Uterus (tissue), 4 donors: ENCODE results near the gene PPARA. TPM values are rescaled to one million over a fixed set of nuclear protein-coding genes. Genes with fewer than 3 reads are reported as not detected.

Experiments
- DNase-seq, 2 donors: peaks; one replicate each; pipeline ENCODE4 v3.0.0-alpha.2; 2019 to 2020
- H3K27ac ChIP-seq, 2 donors: fragments of 200-600 bp; sonication (generic); 1 replicate in 1 of 2; 2 replicates in 1 of 2; pipeline ENCODE4 v1.5.1; 2016 to 2018
- H3K27me3 ChIP-seq, 2 donors: fragments of 200-600 bp; sonication (generic); one replicate each; pipeline ENCODE4 v1.5.1; 2018 to 2019; ENCODE audit warnings: control low read depth in 1 of 2
- H3K36me3 ChIP-seq, 2 donors: fragments of 200-600 bp; sonication (generic); one replicate each; pipeline ENCODE4 v1.5.1; 2019; ENCODE audit warnings: control low read depth in 1 of 2
- H3K4me1 ChIP-seq, 2 donors: fragments of 200-600 bp; sonication (generic); one replicate each; pipeline ENCODE4 v1.5.1; 2018 to 2019; ENCODE audit warnings: control low read depth in 1 of 2
- H3K4me3 ChIP-seq, 2 donors: fragments of 200-600 bp; sonication (generic); 1 replicate in 1 of 2; 2 replicates in 1 of 2; pipeline ENCODE4 v1.5.1; 2018 to 2019; ENCODE audit warnings: mild to moderate bottlenecking in 1 of 2
- H3K9me3 ChIP-seq, 2 donors: fragments of 200-600 bp; sonication (generic); one replicate each; pipeline ENCODE4 v1.5.1; 2019; ENCODE audit warnings: control low read depth in 1 of 2
- POLR2A ChIP-seq, 2 donors: fragments of 450-650 bp; IDR thresholded peaks; one replicate each; pipeline ENCODE4 v1.6.1; 2016; ENCODE audit warnings: antibody characterized with exemption in 2 of 2, mild to moderate bottlenecking in 1 of 2, moderate library complexity in 1 of 2
- intact Hi-C: fragments of 100-400 bp; cut with DNase I; formaldehyde crosslinking; loops from one replicate; pipeline ENCODE4 v1.15.1; 2023; ENCODE audit warnings: low total_unique reads
- total RNA-seq, 4 donors: library from RNA; depleted of rRNA in 3 of 4; stranded (reverse); fragments of >200 nt in 3 of 4; gene quantifications; one replicate each; pipeline versions ENCODE4 v1.1.0 to v1.2.4, GENCODE V29; 2014 to 2023
- TF ChIP-seq, protein P1 (sequence below), 4 experiments: fragments of 200-600 bp in 2 of 4; fragments of 450-650 bp in 2 of 4; sonication (generic) in 2 of 4; IDR thresholded peaks; one replicate each; pipeline ENCODE4 v1.5.1; 2016 to 2019; ENCODE audit warnings: antibody characterized with exemption in 4 of 4, mild to moderate bottlenecking in 2 of 4, moderate library complexity in 1 of 4
- donor health status: DM: yes; HTN: yes; CAD: no.

The PPARA gene
- total RNA-seq, 4 donors from 2014 or later, result 1.8 to 24.8 (median 14.0) TPM

DNA sequence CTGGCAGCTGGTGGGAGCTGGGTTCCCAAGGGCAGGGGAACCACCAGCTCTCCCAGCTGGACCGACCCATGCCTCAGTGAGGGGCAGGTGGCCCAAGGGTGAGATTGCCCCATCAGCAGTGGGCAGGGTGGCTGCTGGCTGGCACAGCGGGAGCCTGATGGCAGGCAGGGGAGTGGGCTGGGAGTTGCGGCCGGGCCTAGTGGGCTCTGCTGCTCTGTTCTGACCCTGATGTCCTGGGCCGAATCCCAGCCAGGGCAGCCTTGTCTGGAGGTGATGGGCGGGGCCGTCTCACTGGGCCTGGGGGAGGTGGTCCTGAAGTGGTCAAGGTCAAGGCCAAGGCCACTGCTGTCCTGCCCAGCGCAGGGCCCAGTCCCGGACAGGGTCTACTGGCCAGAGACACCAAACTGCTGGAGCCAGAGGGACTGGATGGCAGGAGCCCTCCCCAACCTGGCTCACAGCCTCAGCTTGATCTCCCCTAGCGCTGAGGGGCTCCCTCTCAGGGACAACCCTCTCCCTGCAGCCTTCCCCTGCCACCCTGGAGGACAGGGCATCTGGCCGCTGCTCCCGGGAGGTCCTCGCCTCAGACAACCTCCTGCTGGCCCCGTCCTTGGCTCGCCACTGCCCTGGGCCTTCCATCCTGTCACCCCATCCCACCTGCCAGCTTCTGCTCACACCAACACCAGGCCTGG is 26.5 kb upstream of the PPARA start:
- no peak for DNase-seq
- Histone ChIP-seq H3K4me3 (no peak overlapping the region), H3K4me1 (peaks cover 0 to 14% of the 10 kb centered on the region in 2 donors), H3K27ac (no peak overlapping the region), H3K27me3 (no peaks in the 10 kb centered on the region), H3K9me3 (no peaks in the 10 kb centered on the region), H3K36me3 (no peaks in the 10 kb centered on the region)
- TF ChIP-seq, protein P1, sequence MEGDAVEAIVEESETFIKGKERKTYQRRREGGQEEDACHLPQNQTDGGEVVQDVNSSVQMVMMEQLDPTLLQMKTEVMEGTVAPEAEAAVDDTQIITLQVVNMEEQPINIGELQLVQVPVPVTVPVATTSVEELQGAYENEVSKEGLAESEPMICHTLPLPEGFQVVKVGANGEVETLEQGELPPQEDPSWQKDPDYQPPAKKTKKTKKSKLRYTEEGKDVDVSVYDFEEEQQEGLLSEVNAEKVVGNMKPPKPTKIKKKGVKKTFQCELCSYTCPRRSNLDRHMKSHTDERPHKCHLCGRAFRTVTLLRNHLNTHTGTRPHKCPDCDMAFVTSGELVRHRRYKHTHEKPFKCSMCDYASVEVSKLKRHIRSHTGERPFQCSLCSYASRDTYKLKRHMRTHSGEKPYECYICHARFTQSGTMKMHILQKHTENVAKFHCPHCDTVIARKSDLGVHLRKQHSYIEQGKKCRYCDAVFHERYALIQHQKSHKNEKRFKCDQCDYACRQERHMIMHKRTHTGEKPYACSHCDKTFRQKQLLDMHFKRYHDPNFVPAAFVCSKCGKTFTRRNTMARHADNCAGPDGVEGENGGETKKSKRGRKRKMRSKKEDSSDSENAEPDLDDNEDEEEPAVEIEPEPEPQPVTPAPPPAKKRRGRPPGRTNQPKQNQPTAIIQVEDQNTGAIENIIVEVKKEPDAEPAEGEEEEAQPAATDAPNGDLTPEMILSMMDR (IDR thresholded peaks at IDR 0.05), result no peak
- no peak for TF ChIP-seq POLR2A (IDR thresholded peaks at IDR 0.05)
- intact Hi-C loops, result loop anchor here (2.0 kb wide), 1 partner anchor 191 kb away; no protein-coding TSS in a partner anchor

DNA sequence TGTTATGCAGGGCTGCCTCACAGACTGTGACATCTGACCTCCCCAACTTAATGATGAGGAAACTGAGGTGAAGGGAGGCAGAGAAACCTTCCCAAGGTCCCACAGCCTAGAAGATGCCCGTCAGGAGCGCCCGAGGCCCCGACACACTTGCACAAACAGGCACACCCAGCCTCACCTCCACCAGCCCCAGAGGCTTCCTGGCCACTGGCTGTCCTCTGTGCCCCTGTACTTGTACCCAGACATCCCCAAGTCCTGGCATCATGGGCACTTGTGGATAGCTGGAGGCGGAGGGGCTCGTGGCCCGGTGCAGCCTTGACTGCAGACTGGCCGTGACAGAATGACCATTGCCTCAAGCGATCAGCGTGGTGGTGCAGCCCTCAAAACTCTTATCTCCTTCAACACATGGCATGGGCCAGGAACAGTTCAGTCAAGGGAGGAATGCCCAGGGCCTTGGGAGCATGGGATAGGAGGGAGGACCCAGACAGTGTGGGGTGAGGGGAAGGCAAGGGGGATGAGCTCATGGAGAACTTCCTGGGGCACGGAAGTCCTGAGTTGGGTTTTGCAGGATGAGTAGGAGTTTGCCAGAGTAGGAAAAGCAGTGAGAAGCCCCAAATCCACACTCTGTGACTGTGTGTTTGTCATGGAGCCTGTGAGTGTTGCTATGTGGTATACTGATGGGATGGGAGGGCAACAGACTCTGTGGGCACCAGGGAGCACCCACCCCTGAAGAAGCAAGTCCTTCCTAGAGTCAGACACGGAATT is 25.8 kb upstream of the PPARA start:
- no peak for DNase-seq
- TF ChIP-seq POLR2A (IDR thresholded peaks at IDR 0.05), result no peak
- TF ChIP-seq, protein P1 (IDR thresholded peaks at IDR 0.05), result no peak
- intact Hi-C loops, result loop anchor here (2.0 kb wide), 1 partner anchor 190 kb away; no protein-coding TSS in a partner anchor
- H3K4me1 ChIP-seq, result peaks cover 0 to 10% of the 10 kb centered on the region in 2 donors
- H3K4me3 ChIP-seq, result no peak overlapping the region
- no peaks in the 10 kb centered on the region for H3K36me3 ChIP-seq
- H3K9me3 ChIP-seq, result no peaks in the 10 kb centered on the region
- H3K27me3 ChIP-seq, result no peaks in the 10 kb centered on the region
- no peak overlapping the region for H3K27ac ChIP-seq

GRCh38 chr22:46125311-46125710 is 25.0 kb upstream of the PPARA start:
- H3K4me1 ChIP-seq, result peaks cover 0 to 3% of the 10 kb centered on the region in 2 donors
- no peak overlapping the region for H3K4me3 ChIP-seq
- H3K36me3 ChIP-seq, result no peaks in the 10 kb centered on the region
- intact Hi-C loops, result loop anchor here (2.0 kb wide), 1 partner anchor 189 kb away; no protein-coding TSS in a partner anchor
- H3K9me3 ChIP-seq, result no peaks in the 10 kb centered on the region
- no peak overlapping the region for H3K27ac ChIP-seq
- DNase-seq, result no peak
- no peak for TF ChIP-seq POLR2A (IDR thresholded peaks at IDR 0.05)
- TF ChIP-seq, protein P1 (IDR thresholded peaks at IDR 0.05), result no peak
- H3K27me3 ChIP-seq, result no peaks in the 10 kb centered on the region

GRCh38 chr22:46125816-46126765 is 24.2 kb upstream of the PPARA start:
- DNase-seq, result no peak
- Histone ChIP-seq H3K4me1 (no peaks in the 10 kb centered on the region), H3K27ac (no peak overlapping the region), H3K36me3 (no peaks in the 10 kb centered on the region), H3K27me3 (no peaks in the 10 kb centered on the region), H3K4me3 (no peak overlapping the region), H3K9me3 (no peaks in the 10 kb centered on the region)
- intact Hi-C loops, result loop anchor here (2.0 kb wide), 1 partner anchor 189 kb away; no protein-coding TSS in a partner anchor
- no peak for TF ChIP-seq POLR2A (IDR thresholded peaks at IDR 0.05)
- TF ChIP-seq, protein P1 (IDR thresholded peaks at IDR 0.05), result no peak
